NB4 (cell line): Measurements from ENCODE around the gene LLGL1.

Experiments
- POLR2A ChIP-seq: IDR thresholded peaks from 2 replicates; pipeline ENCODE4 v1.6.1; 2011; ENCODE audit warnings: mild to moderate bottlenecking; ENCODE audit not compliant: insufficient read length; ENCODE audit errors: extremely low read depth
- TF ChIP-seq, protein P1 (sequence below): IDR thresholded peaks from one replicate; pipeline ENCODE4 v1.5.1; 2012; ENCODE audit warnings: low read depth, low read length
- TF ChIP-seq, protein P2 (sequence below): IDR thresholded peaks from 2 replicates; pipeline ENCODE4 v1.6.1; 2011; ENCODE audit warnings: low read depth, low read length

GRCh38 chr17:18185832-18186626 lies 39.4 kb upstream of the LLGL1 start:
- no peak for TF ChIP-seq POLR2A
- TF ChIP-seq, protein P1, sequence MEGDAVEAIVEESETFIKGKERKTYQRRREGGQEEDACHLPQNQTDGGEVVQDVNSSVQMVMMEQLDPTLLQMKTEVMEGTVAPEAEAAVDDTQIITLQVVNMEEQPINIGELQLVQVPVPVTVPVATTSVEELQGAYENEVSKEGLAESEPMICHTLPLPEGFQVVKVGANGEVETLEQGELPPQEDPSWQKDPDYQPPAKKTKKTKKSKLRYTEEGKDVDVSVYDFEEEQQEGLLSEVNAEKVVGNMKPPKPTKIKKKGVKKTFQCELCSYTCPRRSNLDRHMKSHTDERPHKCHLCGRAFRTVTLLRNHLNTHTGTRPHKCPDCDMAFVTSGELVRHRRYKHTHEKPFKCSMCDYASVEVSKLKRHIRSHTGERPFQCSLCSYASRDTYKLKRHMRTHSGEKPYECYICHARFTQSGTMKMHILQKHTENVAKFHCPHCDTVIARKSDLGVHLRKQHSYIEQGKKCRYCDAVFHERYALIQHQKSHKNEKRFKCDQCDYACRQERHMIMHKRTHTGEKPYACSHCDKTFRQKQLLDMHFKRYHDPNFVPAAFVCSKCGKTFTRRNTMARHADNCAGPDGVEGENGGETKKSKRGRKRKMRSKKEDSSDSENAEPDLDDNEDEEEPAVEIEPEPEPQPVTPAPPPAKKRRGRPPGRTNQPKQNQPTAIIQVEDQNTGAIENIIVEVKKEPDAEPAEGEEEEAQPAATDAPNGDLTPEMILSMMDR, result no peak
- TF ChIP-seq, protein P2, sequence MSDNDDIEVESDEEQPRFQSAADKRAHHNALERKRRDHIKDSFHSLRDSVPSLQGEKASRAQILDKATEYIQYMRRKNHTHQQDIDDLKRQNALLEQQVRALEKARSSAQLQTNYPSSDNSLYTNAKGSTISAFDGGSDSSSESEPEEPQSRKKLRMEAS, result no peak
